ENCODE measurements around the gene SPINK9.

SPINK9 gene

DNA sequence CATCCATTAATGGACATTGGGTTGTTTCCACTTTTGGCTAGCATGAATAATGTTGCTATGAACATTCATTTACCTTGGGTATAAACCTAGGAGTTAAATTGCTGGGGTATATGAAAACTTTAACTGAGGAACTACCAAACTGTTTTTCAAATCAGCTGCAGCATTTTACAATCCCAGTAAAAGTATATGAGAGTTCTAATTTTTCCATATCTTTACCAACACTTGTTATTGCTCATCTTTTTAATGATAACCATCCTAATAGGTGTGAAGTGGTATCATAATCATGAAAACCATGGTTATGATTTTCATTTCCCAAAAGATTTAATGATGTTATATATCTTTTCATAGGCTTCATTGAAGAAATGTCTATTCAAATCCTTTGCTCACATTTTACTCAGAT is 32.9 kb downstream of the SPINK9 start:
- no peak for DNase-seq

GRCh38 chr5:148372166-148372725 is 36.9 kb downstream of the SPINK9 start:
- no peak for DNase-seq

- peak; percentile 68 for DNase-seq
Observed at GRCh38 chr5:148372893-148373292, 37.5 kb downstream of the SPINK9 start.

GRCh38 chr5:148374690-148375360 is 39.5 kb downstream of the SPINK9 start:
- peak; percentile 66 for DNase-seq

- DNase-seq: no peak
Observed at GRCh38 chr5:148376198-148376597, 40.8 kb downstream of the SPINK9 start.

DNA sequence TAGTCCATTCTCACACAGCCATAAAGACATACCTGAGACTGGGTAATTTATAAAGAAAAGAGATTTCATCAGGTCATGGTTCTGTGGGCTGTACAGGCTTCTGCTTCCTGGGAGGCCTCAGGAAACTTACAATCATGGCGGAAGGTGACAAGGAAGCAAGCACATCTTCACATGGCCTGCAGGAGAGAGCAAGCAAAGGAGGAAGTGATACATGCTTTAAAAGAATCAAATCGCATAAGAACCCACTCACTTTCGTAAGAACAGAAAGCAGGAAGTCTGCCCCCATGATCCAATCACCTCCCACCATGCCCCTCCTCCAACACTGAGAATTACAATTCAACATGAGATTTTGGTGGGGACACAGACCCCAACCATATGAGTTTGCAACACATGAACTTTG is 43.3 kb downstream of the SPINK9 start:
- DNase-seq: no peak

DNA sequence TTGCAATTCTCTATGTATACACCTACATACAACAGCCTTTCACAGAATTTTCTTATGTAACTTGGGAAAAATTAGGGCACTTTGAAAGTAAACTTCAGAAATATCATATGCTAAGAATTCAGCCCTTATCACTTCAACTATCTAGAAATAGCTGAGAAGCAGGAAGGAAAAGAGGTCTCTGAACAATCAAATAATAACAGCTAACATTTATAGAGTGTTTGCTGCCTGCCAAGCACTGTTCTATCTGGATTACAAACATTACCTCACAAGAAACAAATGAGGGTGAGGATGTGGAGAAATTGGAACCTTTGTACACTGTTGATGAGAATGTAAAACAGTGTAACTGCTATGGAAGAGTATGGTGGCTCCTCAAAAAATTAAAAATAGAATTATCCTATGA is 44.0 kb downstream of the SPINK9 start:
- no peak for DNase-seq

GRCh38 chr5:148381906-148382305 is 46.5 kb downstream of the SPINK9 start:
- DNase-seq: no peak

DNA sequence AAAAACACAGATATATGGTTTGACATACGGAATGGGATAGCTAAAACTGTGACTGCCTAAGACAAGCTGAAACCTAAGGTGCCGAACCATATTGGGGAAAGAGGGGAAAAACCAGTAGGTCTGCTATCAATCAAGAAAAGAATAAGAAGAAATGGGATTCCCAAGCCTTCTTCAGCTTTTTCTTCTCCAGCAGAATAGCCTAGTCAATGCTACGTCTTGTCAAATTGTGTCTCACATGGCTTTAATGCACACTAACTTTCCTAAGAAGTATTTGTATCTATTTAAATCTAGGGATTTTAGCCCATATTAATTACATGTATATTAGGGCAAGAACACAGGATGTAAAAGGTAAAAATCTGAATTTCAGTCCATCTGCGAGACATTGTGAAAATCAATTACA is 47.6 kb downstream of the SPINK9 start:
- no peak for DNase-seq

DNA sequence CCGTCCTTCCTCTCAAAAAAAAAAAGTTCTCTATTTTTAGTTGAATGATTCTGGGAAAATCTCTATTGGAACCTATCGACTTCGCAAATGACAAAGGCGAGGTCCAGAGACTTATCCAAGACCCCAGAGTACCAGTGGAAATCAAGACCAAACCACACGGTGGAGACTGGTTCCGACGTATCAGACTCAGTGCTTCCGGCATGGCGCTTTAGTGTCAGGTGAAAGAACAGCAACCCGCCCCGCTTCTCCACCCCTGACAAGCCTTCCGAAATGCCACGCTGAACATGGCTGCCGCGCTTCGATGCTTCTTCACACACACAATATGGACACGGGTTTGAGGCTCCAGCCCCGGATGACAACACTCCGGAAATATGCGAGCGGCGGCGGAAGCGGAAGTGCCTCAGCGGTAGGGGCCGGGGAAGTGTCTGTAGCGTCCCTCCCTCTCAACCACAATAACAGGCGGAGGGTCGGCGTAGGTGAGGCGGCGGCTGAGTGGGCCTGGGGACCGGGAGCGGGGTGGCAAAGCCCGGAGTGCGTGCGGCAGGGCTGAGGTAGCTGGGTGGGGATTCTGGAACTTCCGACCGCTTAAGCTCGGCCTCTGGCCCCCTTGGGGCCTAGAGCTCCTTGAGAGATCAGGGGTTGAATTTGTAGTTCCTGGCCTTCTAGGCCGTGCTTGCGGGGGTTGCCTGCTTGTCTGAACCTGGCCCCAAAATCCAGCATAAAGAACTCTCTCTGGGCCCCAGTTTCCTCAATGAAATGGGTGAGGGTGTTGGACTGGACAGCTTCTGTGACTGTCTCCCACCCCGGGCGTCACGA is 48.4 kb downstream of the SPINK9 start, which contains the start of gene FBXO38:
Gene FBXO38 (plus strand): TSS at position 395 of the 816 bp plus-strand sequence. CDS start 10,819 bp downstream, outside the sequence.
- peak; percentile 96 for DNase-seq

GRCh38 chr5:148384380-148384737 is 49.0 kb downstream of the SPINK9 start:
- DNase-seq: no peak

- no peak for DNase-seq
Observed at GRCh38 chr5:148385094-148385493, 49.7 kb downstream of the SPINK9 start.

- DNase-seq: no peak
Observed at GRCh38 chr5:148386041-148386440, 50.7 kb downstream of the SPINK9 start.

- peak; percentile 92 for DNase-seq
Observed at GRCh38 chr5:148387325-148387724, 52.0 kb downstream of the SPINK9 start.

- DNase-seq: no peak
Observed at GRCh38 chr5:148388696-148389095, 53.3 kb downstream of the SPINK9 start.

Data from fibroblast of skin of back (primary cell).